ENCODE results near the gene TMIE. TPM values are rescaled to one million over a fixed set of nuclear protein-coding genes. Genes with fewer than 3 reads are reported as not detected.

TMIE gene
- total RNA-seq, 1 donor from 2014 or later, result not detected

GRCh38 chr3:46664188-46664970, 36.8 kb upstream of the TMIE start:
- Mint-ChIP-seq H3K4me1 (peaks cover 29% of the 10 kb centered on the region), H3K36me3 (ENCODE audit: low read depth) (no peaks in the 10 kb centered on the region), H3K27me3 (ENCODE audit: low read depth) (no peaks in the 10 kb centered on the region), H3K4me3 (no peak overlapping the region), H3K9me3 (no peaks in the 10 kb centered on the region), H3K27ac (ENCODE audit: unreplicated experiment) (no peak overlapping the region)
- DNase-seq (ENCODE audit: low read depth, low spot score), result no peak
- no peak for TF ChIP-seq CTCF (conservative IDR thresholded peaks at IDR 0.05)

- Mint-ChIP-seq H3K27me3 (ENCODE audit: low read depth) (no peaks in the 10 kb centered on the region), H3K27ac (ENCODE audit: unreplicated experiment) (no peak overlapping the region), H3K36me3 (ENCODE audit: low read depth) (no peaks in the 10 kb centered on the region), H3K4me1 (peaks cover 22% of the 10 kb centered on the region), H3K4me3 (no peak overlapping the region), H3K9me3 (no peaks in the 10 kb centered on the region)
- TF ChIP-seq CTCF (conservative IDR thresholded peaks at IDR 0.05), result no peak
- DNase-seq (ENCODE audit: low read depth, low spot score), result no peak
Measured at GRCh38 chr3:46664971-46665762, 36.0 kb upstream of the TMIE start.

GRCh38 chr3:46665763-46666452, 35.3 kb upstream of the TMIE start:
- H3K4me3 Mint-ChIP-seq, result no peak overlapping the region
- H3K27ac Mint-ChIP-seq (ENCODE audit: unreplicated experiment), result no peak overlapping the region
- H3K9me3 Mint-ChIP-seq, result no peaks in the 10 kb centered on the region
- no peak for TF ChIP-seq CTCF (conservative IDR thresholded peaks at IDR 0.05)
- H3K27me3 Mint-ChIP-seq (ENCODE audit: low read depth), result no peaks in the 10 kb centered on the region
- no peak for DNase-seq (ENCODE audit: low read depth, low spot score)
- H3K4me1 Mint-ChIP-seq, result peaks cover 22% of the 10 kb centered on the region
- H3K36me3 Mint-ChIP-seq (ENCODE audit: low read depth), result no peaks in the 10 kb centered on the region

GRCh38 chr3:46666453-46666845, 34.7 kb upstream of the TMIE start:
- no peaks in the 10 kb centered on the region for H3K9me3 Mint-ChIP-seq
- no peak overlapping the region for H3K4me3 Mint-ChIP-seq
- no peak for DNase-seq (ENCODE audit: low read depth, low spot score)
- H3K27me3 Mint-ChIP-seq (ENCODE audit: low read depth), result no peaks in the 10 kb centered on the region
- no peaks in the 10 kb centered on the region for H3K36me3 Mint-ChIP-seq (ENCODE audit: low read depth)
- H3K4me1 Mint-ChIP-seq, result peaks cover 22% of the 10 kb centered on the region
- TF ChIP-seq CTCF (conservative IDR thresholded peaks at IDR 0.05), result no peak
- no peak overlapping the region for H3K27ac Mint-ChIP-seq (ENCODE audit: unreplicated experiment)

- H3K4me3 Mint-ChIP-seq, result no peak overlapping the region
- H3K36me3 Mint-ChIP-seq (ENCODE audit: low read depth), result no peaks in the 10 kb centered on the region
- no peak for TF ChIP-seq CTCF (conservative IDR thresholded peaks at IDR 0.05)
- no peaks in the 10 kb centered on the region for H3K9me3 Mint-ChIP-seq
- H3K4me1 Mint-ChIP-seq, result peaks cover 16% of the 10 kb centered on the region
- no peak for DNase-seq (ENCODE audit: low read depth, low spot score)
- no peaks in the 10 kb centered on the region for H3K27me3 Mint-ChIP-seq (ENCODE audit: low read depth)
- no peak overlapping the region for H3K27ac Mint-ChIP-seq (ENCODE audit: unreplicated experiment)
Measured at GRCh38 chr3:46667061-46667621, 34.1 kb upstream of the TMIE start.

Data from neural crest cell (in vitro differentiated cells).